ENCODE measurements around the gene GDF3. TPM values are rescaled to one million over a fixed set of nuclear protein-coding genes. Genes with fewer than 3 reads are reported as not detected.
"Not testable (repeated sequence)": the region's sequence is repeated elsewhere in the genome, so short reads cannot be mapped to it uniquely, and the experiment has no call there.

The GDF3 gene
- total RNA-seq, 1 experiment from 2014 or later: not detected

- H3K9ac ChIP-seq (ENCODE audit: low read length); H3K9me3 ChIP-seq (ENCODE audit: control insufficient read depth in 1 of 2, insufficient read depth in 1 of 2, low read depth in 1 of 2, low read length in 2 of 2); H3K4me3 ChIP-seq (replicated peaks in 1 of 2; ENCODE audit: low read depth in 1 of 2, low read length in 2 of 2); H4K20me1 ChIP-seq (ENCODE audit: insufficient read depth); H3K4me2 ChIP-seq (ENCODE audit: low read length); H3K27ac ChIP-seq (ENCODE audit: low read depth, low read length); BruUV-seq (replicated peaks); H3K79me2 ChIP-seq (ENCODE audit: insufficient read depth, low read length); H3K9me2 ChIP-seq (ENCODE audit: insufficient read depth); POLR2A ChIA-PET; H3K36me3 ChIP-seq (ENCODE audit: control insufficient read depth in 1 of 2, insufficient read depth in 2 of 2, low read length in 2 of 2); H2AFZ ChIP-seq (ENCODE audit: low read depth, low read length, poor library complexity, severe bottlenecking); RAD21 ChIA-PET (ENCODE audit: low non-redundant PET in 1 of 2, low total read pairs in 2 of 2, uncharacterized antibody in 2 of 2, unreplicated experiment in 2 of 2); intact Hi-C loops (cut with micrococcal nuclease); ATAC-seq; H3K4me1 ChIP-seq (ENCODE audit: control insufficient read depth in 1 of 2, insufficient read depth in 2 of 2, low read length in 2 of 2); CTCF ChIA-PET; H3K27me3 ChIP-seq (ENCODE audit: insufficient read depth, low read length); DNase-seq (ENCODE audit: low read depth, low spot score): not testable (repeated sequence)
Measured at GRCh38 chr12:7730984-7731383, 35.4 kb upstream of the GDF3 start.

- BruUV-seq (replicated peaks): no TSS peak
- Histone ChIP-seq H4K20me1 (ENCODE audit: insufficient read depth) (no peaks in the 10 kb centered on the region), H3K27ac (ENCODE audit: low read depth, low read length) (no peak overlapping the region), H3K79me2 (ENCODE audit: insufficient read depth, low read length) (no peaks in the 10 kb centered on the region), H3K36me3 (ENCODE audit: control insufficient read depth in 1 of 2, insufficient read depth in 2 of 2, low read length in 2 of 2) (no peaks in the 10 kb centered on the region), H3K4me3 (replicated peaks in 1 of 2; ENCODE audit: low read depth in 1 of 2, low read length in 2 of 2) (no peak overlapping the region), H3K4me2 (ENCODE audit: low read length) (no peak overlapping the region), H3K9me2 (ENCODE audit: insufficient read depth) (no peaks in the 10 kb centered on the region), H3K4me1 (ENCODE audit: control insufficient read depth in 1 of 2, insufficient read depth in 2 of 2, low read length in 2 of 2) (no peaks in the 10 kb centered on the region), H3K9ac (ENCODE audit: low read length) (no peak overlapping the region), H3K27me3 (ENCODE audit: insufficient read depth, low read length) (no peaks in the 10 kb centered on the region), H2AFZ (ENCODE audit: low read depth, low read length, poor library complexity, severe bottlenecking) (no peak overlapping the region), H3K9me3 (ENCODE audit: control insufficient read depth in 1 of 2, insufficient read depth in 1 of 2, low read depth in 1 of 2, low read length in 2 of 2) (no peaks in the 10 kb centered on the region)
- intact Hi-C loops (cut with micrococcal nuclease): no loop called here
- DNase-seq (ENCODE audit: low read depth, low spot score) (no peak), ATAC-seq (no peak)
- CTCF ChIA-PET: no interaction called here
- POLR2A ChIA-PET: no interaction called here
- TF ChIP-seq ZFX (IDR thresholded peaks at IDR 0.05) (no peak), EZH2 (IDR thresholded peaks at IDR 0.05) (no peak), REST (IDR thresholded peaks at IDR 0.05; ENCODE audit: low read depth) (no peak), FOSL1 (IDR thresholded peaks at IDR 0.05; ENCODE audit: low read depth) (no peak), RAD21 (IDR thresholded peaks at IDR 0.05; ENCODE audit: low read depth) (no peak), ZNF274 (IDR thresholded peaks at IDR 0.05; ENCODE audit: low read depth, low read length) (no peak), POLR2A (IDR thresholded peaks at IDR 0.05; ENCODE audit: borderline replicate concordance, extremely low read depth, insufficient read depth, insufficient read length) (no peak), ELF1 (IDR thresholded peaks at IDR 0.05; ENCODE audit: borderline replicate concordance, low read depth) (no peak), CTCF (IDR thresholded peaks at IDR 0.05 in 2 of 3, conservative IDR thresholded peaks at IDR 0.05 in 1 of 3; ENCODE audit: borderline replicate concordance in 1 of 3, insufficient read depth in 1 of 3, low read depth in 2 of 3, low read length in 2 of 3) (no peak), EGR1 (IDR thresholded peaks at IDR 0.05; ENCODE audit: low read depth) (no peak), YY1 (IDR thresholded peaks at IDR 0.05; ENCODE audit: extremely low read depth, insufficient replicate concordance, low read depth, low read length) (no peak), CBX3 (IDR thresholded peaks at IDR 0.05; ENCODE audit: low read depth) (no peak), POLR2AphosphoS5 (IDR thresholded peaks at IDR 0.05; ENCODE audit: low read depth, low read length) (no peak)
- RAD21 ChIA-PET (ENCODE audit: low non-redundant PET in 1 of 2, low total read pairs in 2 of 2, uncharacterized antibody in 2 of 2, unreplicated experiment in 2 of 2): no interaction called here
Measured at GRCh38 chr12:7729746-7730145, 34.2 kb upstream of the GDF3 start.
